Esophagus muscularis mucosa (tissue), 4 donors: ENCODE results near the gene PSMD5. TPM values are rescaled to one million over a fixed set of nuclear protein-coding genes. Genes with fewer than 3 reads are reported as not detected.

Experiments used
- DNase-seq: peaks from one replicate; pipeline ENCODE4 v3.0.0-alpha.2; 2017; ENCODE audit errors: extremely low spot score
- H3K27ac ChIP-seq, 4 donors: fragments of 200-600 bp; sonication (generic); replicated peaks in 1 of 4; 1 replicate in 3 of 4; 2 replicates in 1 of 4; pipeline ENCODE4 v1.5.1; 2016 to 2019; ENCODE audit warnings: mild to moderate bottlenecking in 1 of 4
- H3K27me3 ChIP-seq, 4 donors: fragments of 200-600 bp; sonication (generic); one replicate each; pipeline versions ENCODE4 v1.5.1 to v1.6.0; 2016 to 2019
- H3K36me3 ChIP-seq, 4 donors: fragments of 200-600 bp; sonication (generic); one replicate each; pipeline ENCODE4 v1.5.1; 2016 to 2019
- H3K4me1 ChIP-seq, 4 donors: fragments of 200-600 bp; sonication (generic); one replicate each; pipeline ENCODE4 v1.5.1; 2016 to 2019
- H3K4me3 ChIP-seq, 4 donors: fragments of 200-600 bp; sonication (generic); 1 replicate in 2 of 4; 2 replicates in 2 of 4; pipeline ENCODE4 v1.5.1; 2016 to 2019; ENCODE audit warnings: mild to moderate bottlenecking in 4 of 4, moderate library complexity in 1 of 4
- H3K9me3 ChIP-seq, 4 donors: fragments of 200-600 bp; sonication (generic); 1 replicate in 3 of 4; 2 replicates in 1 of 4; pipeline ENCODE4 v1.5.1; 2016 to 2019
- EP300 ChIP-seq: sonication (generic); formaldehyde crosslinking; IDR thresholded peaks from one replicate; pipeline ENCODE4 v1.6.1; 2017; ENCODE audit warnings: antibody characterized with exemption
- POLR2A ChIP-seq: fragments of 450-650 bp; IDR thresholded peaks from one replicate; pipeline ENCODE4 v1.6.1; 2017; ENCODE audit warnings: antibody characterized with exemption, moderate library complexity, mild to moderate bottlenecking, low read depth
- POLR2AphosphoS5 ChIP-seq, 2 donors: sonication (generic); formaldehyde crosslinking; IDR thresholded peaks; one replicate each; pipeline ENCODE4 v1.6.1; 2017; ENCODE audit warnings: antibody characterized with exemption in 2 of 2
- WGBS: methylation state at CpG from one replicate; pipeline ENCODE4 v1.1.5; 2018; 5-methylcytosine and 5-hydroxymethylcytosine counted together
- intact Hi-C: fragments of 100-400 bp; cut with DNase I; formaldehyde crosslinking; loops from one replicate; pipeline ENCODE4 v1.15.1; 2023
- total RNA-seq, 4 donors: library from RNA; depleted of rRNA; stranded (reverse); fragments of >200 nt; gene quantifications; one replicate each; pipeline versions ENCODE4 v1.1.0 to v1.2.1, GENCODE V29; 2016
- TF ChIP-seq, protein P1 (sequence below), 3 experiments: fragments of 200-600 bp in 2 of 3; fragments of 450-650 bp in 1 of 3; sonication (generic) in 2 of 3; IDR thresholded peaks; one replicate each; pipeline ENCODE4 v1.5.1; 2017 to 2019; ENCODE audit warnings: antibody characterized with exemption in 3 of 3, mild to moderate bottlenecking in 2 of 3, moderate library complexity in 1 of 3

PSMD5 gene
- total RNA-seq, 4 donors from 2014 or later: 22.0 to 30.7 (median 25.8) TPM

DNA sequence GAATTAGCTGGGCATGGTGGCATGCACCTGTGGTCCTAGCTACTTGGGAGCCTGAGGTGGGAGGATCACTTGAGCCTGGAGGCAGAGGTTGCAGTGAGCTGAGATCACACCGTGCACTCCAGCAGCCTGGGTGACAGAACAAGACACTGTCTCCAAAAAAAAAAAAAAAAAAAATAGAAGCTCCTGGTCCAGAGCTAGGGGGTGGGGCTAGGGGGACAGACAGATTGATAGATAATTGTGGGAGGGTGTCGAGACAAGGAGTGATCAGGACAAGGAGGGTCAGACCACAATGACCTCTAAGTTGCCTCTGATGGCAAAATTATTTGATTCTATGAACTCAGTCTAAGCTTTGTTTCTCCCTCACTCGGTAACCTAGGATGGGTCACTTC lies 40.9 kb upstream of the PSMD5 start:
- DNase-seq: no peak
- no peaks in the 10 kb centered on the region for H3K27me3 ChIP-seq
- TF ChIP-seq, protein P1, sequence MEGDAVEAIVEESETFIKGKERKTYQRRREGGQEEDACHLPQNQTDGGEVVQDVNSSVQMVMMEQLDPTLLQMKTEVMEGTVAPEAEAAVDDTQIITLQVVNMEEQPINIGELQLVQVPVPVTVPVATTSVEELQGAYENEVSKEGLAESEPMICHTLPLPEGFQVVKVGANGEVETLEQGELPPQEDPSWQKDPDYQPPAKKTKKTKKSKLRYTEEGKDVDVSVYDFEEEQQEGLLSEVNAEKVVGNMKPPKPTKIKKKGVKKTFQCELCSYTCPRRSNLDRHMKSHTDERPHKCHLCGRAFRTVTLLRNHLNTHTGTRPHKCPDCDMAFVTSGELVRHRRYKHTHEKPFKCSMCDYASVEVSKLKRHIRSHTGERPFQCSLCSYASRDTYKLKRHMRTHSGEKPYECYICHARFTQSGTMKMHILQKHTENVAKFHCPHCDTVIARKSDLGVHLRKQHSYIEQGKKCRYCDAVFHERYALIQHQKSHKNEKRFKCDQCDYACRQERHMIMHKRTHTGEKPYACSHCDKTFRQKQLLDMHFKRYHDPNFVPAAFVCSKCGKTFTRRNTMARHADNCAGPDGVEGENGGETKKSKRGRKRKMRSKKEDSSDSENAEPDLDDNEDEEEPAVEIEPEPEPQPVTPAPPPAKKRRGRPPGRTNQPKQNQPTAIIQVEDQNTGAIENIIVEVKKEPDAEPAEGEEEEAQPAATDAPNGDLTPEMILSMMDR (IDR thresholded peaks at IDR 0.05): no peak
- TF ChIP-seq POLR2AphosphoS5 (IDR thresholded peaks at IDR 0.05) (no peak), POLR2A (no peak), EP300 (no peak)
- H3K27ac ChIP-seq: no peak overlapping the region
- H3K9me3 ChIP-seq: no peaks in the 10 kb centered on the region
- peaks cover 0 to 11% (median 6%) of the 10 kb centered on the region in 4 donors for H3K4me1 ChIP-seq
- intact Hi-C loops: no loop called here
- H3K36me3 ChIP-seq: no peaks in the 10 kb centered on the region
- no peak overlapping the region for H3K4me3 ChIP-seq
- 70% methylated on average over 3 of the region's 3 CpGs for WGBS

DNA sequence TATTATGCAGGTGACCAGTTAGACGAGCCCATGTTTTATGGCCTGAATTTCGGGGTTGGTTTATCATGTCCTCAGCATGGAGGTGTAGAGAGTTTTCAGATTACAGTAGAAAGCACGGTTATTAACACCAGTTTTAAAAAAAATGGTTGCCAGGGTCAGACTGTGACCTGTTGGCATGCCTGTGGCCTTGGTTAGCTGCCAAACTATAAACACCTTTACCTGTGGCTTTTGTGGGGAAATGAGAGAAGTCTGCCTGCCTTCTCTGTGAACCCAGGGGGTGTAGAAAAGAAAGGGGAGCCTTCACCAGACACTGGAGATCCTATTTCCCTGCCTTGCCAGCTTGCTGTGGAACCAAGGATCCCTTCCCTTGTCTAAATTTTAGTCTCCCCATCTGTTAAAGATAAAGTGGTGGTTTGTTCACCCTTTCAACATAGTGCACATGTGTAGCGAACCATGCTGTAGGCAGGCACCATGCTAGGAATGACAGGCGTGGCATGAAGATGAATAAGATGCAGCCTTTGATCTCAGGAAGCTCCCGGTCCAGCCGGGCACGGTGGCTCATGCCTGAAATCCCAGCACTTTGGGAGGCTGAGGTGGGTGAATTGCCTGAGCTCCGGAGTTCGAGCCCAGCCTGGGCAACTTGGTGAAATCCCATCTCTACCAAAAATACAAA lies 40.3 kb upstream of the PSMD5 start:
- Histone ChIP-seq H3K27me3 (no peaks in the 10 kb centered on the region), H3K9me3 (no peaks in the 10 kb centered on the region), H3K36me3 (no peaks in the 10 kb centered on the region), H3K4me3 (no peak overlapping the region), H3K4me1 (peaks cover 2 to 15% (median 10%) of the 10 kb centered on the region in 4 donors), H3K27ac (no peak overlapping the region)
- DNase-seq: no peak
- intact Hi-C loops: no loop called here
- no peak for TF ChIP-seq EP300
- TF ChIP-seq POLR2A: no peak
- no peak for TF ChIP-seq POLR2AphosphoS5 (IDR thresholded peaks at IDR 0.05)
- TF ChIP-seq, protein P1 (IDR thresholded peaks at IDR 0.05): no peak
- 91% methylated on average over 7 of the region's 10 CpGs for WGBS

- Histone ChIP-seq H3K36me3 (peaks cover 0 to 6% (median 1%) of the 10 kb centered on the region in 4 donors), H3K27me3 (peaks cover 0 to 4% (median 0%) of the 10 kb centered on the region in 4 donors), H3K9me3 (no peaks in the 10 kb centered on the region), H3K4me1 (peaks cover 15 to 30% (median 21%) of the 10 kb centered on the region in 4 donors), H3K4me3 (no peak overlapping the region), H3K27ac (no peak overlapping the region)
- TF ChIP-seq POLR2A (no peak), EP300 (no peak), POLR2AphosphoS5 (IDR thresholded peaks at IDR 0.05) (no peak)
- TF ChIP-seq, protein P1 (IDR thresholded peaks at IDR 0.05): no peak
- WGBS: 86% methylated on average over 6 of the region's 6 CpGs
- intact Hi-C loops: no loop called here
- no peak for DNase-seq
Observed at GRCh38 chr9:120879446-120879845, 36.7 kb upstream of the PSMD5 start.

DNA sequence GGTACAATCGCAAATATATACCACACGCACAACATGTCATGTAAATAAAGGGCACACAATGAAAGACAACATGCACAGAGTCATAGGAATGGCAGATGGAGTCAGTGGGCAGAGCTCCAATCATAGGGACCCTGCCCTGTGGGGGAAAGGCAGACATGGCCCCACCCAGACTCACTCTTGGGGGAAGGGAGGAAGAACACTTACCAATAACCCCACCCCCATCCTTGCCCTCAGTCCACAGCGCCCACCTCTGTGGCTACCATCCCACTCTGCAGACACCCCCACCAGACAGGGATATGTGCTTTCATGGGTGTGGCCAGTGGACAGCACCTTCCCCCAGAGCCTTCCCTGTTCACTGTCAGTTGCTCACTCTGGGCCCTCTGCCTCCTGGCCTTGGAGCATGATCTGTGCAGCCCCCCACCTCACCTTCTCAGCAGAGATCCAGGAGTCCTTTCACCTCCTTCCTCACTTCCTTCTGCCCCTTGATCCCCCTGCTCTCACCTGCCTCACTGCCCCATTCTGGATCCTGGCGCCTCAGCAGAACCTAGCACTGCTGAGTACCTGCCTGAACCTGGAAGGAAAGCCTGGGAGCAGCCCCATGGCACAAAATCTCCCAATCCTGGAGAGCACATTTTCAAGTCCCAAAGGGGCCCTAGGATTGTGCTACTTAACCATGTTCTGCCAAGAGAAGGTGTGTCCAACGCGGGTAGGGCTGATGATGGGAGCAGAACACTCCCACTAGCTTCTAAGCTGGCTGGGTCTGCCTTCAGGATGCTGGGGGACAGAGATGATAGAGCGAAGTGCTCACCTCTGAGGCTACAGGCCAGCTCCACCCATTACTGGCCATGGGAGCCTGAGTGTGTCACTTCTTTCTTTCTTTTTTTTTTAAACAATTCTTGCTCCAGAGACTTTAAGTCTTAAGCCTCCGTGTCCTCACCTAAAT lies 35.7 kb upstream of the PSMD5 start:
- Histone ChIP-seq H3K9me3 (no peaks in the 10 kb centered on the region), H3K27me3 (peaks cover 0 to 4% (median 0%) of the 10 kb centered on the region in 4 donors), H3K4me1 (peaks cover 15 to 30% (median 21%) of the 10 kb centered on the region in 4 donors), H3K36me3 (peaks cover 7 to 16% (median 10%) of the 10 kb centered on the region in 4 donors), H3K4me3 (peak overlapping the region in 3 of 4 donors; percentile 70 to 97 (median 86)), H3K27ac (peak overlapping the region in 3 of 4 donors; percentile 95 to 100 (median 99))
- DNase-seq: no peak
- WGBS: 84% methylated on average over 8 of the region's 8 CpGs
- intact Hi-C loops: no loop called here
- TF ChIP-seq, protein P1 (IDR thresholded peaks at IDR 0.05): no peak
- TF ChIP-seq POLR2AphosphoS5 (IDR thresholded peaks at IDR 0.05) (no peak), EP300 (no peak), POLR2A (no peak)
